Fibroblast of mammary gland (primary cell): ENCODE results near the gene SCP2.

Source experiments
- DNase-seq: peaks from one replicate; pipeline ENCODE4 v3.0.0-alpha.2; 2010; ENCODE audit warnings: low read depth
- H3K4me3 ChIP-seq: 2 replicates; pipeline ENCODE4 v1.5.1; 2011; ENCODE audit warnings: low read depth, mild to moderate bottlenecking, low read length, moderate library complexity; ENCODE audit not compliant: control insufficient read depth
- CTCF ChIP-seq: conservative IDR thresholded peaks from 2 replicates; pipeline ENCODE4 v1.5.1; 2011; ENCODE audit warnings: low read depth, low read length, inconsistent platforms; ENCODE audit not compliant: control insufficient read depth, insufficient read depth

Gene SCP2

GRCh38 chr1:52916241-52916975 is 10.7 kb upstream of the SCP2 start:
- no peak for DNase-seq
- H3K4me3 ChIP-seq: no peak overlapping the region
- TF ChIP-seq CTCF: no peak

DNA sequence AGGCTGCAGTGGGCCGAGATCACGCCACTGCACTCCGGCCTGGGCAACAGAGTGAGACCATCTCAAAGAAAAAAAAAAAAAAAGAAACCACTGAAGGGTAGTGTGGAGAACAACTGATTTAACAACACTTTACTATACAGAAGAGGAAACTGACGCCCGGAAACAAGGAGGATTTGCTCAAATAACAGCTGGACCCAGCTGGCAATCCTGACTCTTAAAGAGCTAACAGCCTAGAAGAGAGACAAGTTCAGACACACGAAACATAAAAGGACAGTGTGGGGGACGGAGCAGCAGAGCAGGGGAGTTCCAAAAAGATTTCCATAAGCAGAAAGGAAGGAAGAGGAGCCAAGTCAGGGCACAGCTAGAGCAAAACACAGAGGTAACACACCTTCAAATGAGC is 9.9 kb upstream of the SCP2 start:
- TF ChIP-seq CTCF: no peak
- H3K4me3 ChIP-seq: no peak overlapping the region
- no peak for DNase-seq

- DNase-seq: no peak
- no peak overlapping the region for H3K4me3 ChIP-seq
- TF ChIP-seq CTCF: no peak
These were observed 9.5 kb upstream of the SCP2 start for GRCh38 chr1:52917581-52917980.

- no peak for TF ChIP-seq CTCF
- H3K4me3 ChIP-seq: no peak overlapping the region
- DNase-seq: no peak
These were observed 8.9 kb upstream of the SCP2 start for GRCh38 chr1:52918201-52918600.

- no peak for DNase-seq
- no peak for TF ChIP-seq CTCF
- no peak overlapping the region for H3K4me3 ChIP-seq
These were observed 7.9 kb upstream of the SCP2 start for GRCh38 chr1:52919051-52919722.

GRCh38 chr1:52919723-52920483 is 7.2 kb upstream of the SCP2 start:
- DNase-seq: no peak
- no peak overlapping the region for H3K4me3 ChIP-seq
- no peak for TF ChIP-seq CTCF
